Measurements from ENCODE around the gene SLC34A3.

The SLC34A3 gene

DNA sequence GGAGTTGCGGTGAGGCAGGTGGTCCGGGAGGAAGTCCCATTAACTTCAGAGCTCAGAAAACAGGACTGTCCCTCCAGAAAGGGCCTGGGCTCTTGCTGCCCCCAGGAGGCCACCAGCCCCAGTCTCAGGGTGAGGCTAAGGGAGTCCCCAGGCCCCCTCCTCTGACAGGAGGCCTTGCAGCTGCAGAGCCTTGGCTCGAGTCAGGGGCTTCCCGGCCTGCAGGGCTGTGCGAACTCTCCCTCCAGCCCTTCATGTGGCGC, 17.1 kb downstream of the SLC34A3 start:
- peaks cover 11% of the 10 kb centered on the region for H3K36me3 ChIP-seq (ENCODE audit: low read depth)
- H3K27me3 ChIP-seq (ENCODE audit: insufficient read depth, poor library complexity, severe bottlenecking) = no peaks in the 10 kb centered on the region
- no peak overlapping the region for H3K4me3 ChIP-seq (ENCODE audit: severe bottlenecking)
- TF ChIP-seq, protein P1, sequence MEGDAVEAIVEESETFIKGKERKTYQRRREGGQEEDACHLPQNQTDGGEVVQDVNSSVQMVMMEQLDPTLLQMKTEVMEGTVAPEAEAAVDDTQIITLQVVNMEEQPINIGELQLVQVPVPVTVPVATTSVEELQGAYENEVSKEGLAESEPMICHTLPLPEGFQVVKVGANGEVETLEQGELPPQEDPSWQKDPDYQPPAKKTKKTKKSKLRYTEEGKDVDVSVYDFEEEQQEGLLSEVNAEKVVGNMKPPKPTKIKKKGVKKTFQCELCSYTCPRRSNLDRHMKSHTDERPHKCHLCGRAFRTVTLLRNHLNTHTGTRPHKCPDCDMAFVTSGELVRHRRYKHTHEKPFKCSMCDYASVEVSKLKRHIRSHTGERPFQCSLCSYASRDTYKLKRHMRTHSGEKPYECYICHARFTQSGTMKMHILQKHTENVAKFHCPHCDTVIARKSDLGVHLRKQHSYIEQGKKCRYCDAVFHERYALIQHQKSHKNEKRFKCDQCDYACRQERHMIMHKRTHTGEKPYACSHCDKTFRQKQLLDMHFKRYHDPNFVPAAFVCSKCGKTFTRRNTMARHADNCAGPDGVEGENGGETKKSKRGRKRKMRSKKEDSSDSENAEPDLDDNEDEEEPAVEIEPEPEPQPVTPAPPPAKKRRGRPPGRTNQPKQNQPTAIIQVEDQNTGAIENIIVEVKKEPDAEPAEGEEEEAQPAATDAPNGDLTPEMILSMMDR (IDR thresholded peaks at IDR 0.05; ENCODE audit: poor library complexity, severe bottlenecking) = no peak
- DNase-seq (ENCODE audit: low spot score) (no peak), ATAC-seq (ENCODE audit: low read depth) (no peak)
- H3K27ac ChIP-seq (ENCODE audit: poor library complexity, severe bottlenecking) = no peak overlapping the region
- no peaks in the 10 kb centered on the region for H3K9me3 ChIP-seq (ENCODE audit: severe bottlenecking)
- peaks cover 3% of the 10 kb centered on the region for H3K4me1 ChIP-seq (ENCODE audit: insufficient read depth, poor library complexity, severe bottlenecking)

DNA sequence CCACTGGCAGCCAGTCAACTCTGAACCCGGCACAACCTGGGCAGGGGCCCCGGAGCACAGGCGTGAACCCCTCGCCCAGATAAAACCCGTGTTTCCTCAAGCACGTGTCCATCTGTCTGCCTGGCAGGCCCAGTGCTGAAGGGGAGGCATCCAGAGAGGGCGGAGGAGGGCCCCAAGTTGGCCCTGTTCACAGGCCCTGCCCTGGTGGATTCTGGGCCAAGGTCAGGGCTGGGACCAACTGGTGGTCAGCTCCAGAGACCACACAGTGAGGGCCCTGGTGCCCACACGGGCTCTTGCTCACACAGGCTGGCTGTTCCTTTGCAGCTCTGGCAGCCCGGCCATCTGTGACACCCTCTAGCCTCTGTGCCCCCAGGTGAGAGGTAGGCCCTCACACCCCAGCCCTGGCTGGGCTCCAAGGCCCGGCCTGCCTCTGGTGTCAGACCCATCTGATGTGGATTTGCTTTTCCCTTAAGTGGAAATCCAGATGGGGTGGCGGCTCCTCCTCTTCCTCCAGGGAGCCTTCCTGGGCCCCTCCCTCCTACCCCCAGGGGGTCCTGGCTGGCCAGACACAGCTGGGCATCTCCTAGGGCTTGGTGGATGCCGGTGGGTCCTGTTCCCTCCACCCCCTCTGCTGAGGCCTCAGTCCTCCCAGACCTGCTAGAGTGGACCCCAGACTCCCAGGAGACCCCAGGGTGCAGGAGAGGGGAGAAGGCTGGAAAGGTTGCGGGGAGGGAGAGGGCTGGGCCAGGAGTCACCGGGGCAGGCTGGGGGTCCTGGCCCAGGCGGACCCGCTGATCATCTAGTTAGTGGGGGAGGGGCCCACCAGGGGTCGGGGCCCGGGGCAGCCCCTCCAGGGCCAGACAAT, 19.9 kb downstream of the SLC34A3 start:
- H3K27ac ChIP-seq (ENCODE audit: poor library complexity, severe bottlenecking) = no peak overlapping the region
- no peaks in the 10 kb centered on the region for H3K9me3 ChIP-seq (ENCODE audit: severe bottlenecking)
- H3K27me3 ChIP-seq (ENCODE audit: insufficient read depth, poor library complexity, severe bottlenecking) = no peaks in the 10 kb centered on the region
- DNase-seq (ENCODE audit: low spot score) (no peak), ATAC-seq (ENCODE audit: low read depth) (no peak)
- no peaks in the 10 kb centered on the region for H3K36me3 ChIP-seq (ENCODE audit: low read depth)
- TF ChIP-seq, protein P1 (IDR thresholded peaks at IDR 0.05; ENCODE audit: poor library complexity, severe bottlenecking) = no peak
- peaks cover 2% of the 10 kb centered on the region for H3K4me1 ChIP-seq (ENCODE audit: insufficient read depth, poor library complexity, severe bottlenecking)
- no peak overlapping the region for H3K4me3 ChIP-seq (ENCODE audit: severe bottlenecking)

DNA sequence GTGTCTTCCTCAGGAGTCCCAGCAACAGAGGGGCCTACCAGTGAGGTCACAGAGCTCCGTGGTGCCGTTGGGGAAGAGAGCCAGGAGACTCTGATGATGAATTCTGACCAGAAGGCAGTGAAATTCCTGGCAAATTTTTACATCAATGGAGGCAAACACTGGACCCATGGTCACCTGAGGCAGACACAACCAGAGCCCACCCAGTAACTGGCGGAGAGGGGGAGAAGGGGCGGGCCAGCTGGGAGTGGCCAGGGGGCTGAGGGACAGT, 20.4 kb downstream of the SLC34A3 start, which contains the start of gene STPG3:
Gene STPG3 (plus strand): TSS at position 93 of the 268 bp plus-strand sequence. CDS start 1 bp downstream, at position 94.
- H3K4me3 ChIP-seq (ENCODE audit: severe bottlenecking) = no peak within 1 kb of the TSS

DNA sequence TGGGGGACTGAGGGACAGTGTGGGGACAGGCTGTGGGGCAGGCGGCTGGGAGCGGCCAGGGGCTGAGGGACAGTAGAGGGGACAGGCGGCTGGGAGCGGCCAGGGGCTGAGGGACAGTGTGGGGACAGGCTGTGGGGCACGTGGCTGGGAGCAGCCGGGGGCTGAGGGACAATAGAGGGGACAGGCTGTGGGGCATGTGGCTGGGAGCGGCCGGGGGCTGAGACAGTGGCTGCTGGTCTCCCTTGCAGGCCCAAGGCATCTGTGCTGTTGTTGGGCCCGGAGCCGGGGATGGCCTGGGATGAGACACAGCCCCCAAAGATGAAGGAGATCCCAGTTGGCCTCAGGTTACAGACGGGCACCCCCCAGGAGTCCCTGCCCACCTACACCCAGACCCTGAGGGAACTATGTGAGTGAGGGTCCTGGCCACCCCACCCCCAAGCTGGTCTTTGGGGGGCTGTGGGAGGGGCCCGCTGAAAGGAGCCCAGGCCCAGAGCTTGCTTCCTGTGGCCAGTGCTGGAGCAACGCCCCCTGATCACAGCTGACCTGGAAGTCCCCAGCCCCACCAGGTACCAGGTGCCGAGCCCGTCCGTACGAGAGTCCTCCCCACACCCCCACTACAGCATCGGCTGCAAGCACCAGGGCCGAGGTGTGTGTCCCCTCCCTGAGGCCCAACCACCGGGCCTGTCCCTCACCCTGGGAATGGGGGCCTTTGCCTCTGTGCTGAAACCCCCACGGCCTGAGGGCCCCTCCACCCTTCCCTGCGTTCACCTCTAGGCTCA, 21.0 kb downstream of the SLC34A3 start:
- H3K27ac ChIP-seq (ENCODE audit: poor library complexity, severe bottlenecking) = no peak overlapping the region
- TF ChIP-seq, protein P1 (IDR thresholded peaks at IDR 0.05; ENCODE audit: poor library complexity, severe bottlenecking) = no peak

More for the DNA sequence above, 20.4 kb downstream of the SLC34A3 start, which contains the start of gene STPG3:
- peaks cover 2% of the 10 kb centered on the region for H3K36me3 ChIP-seq (ENCODE audit: low read depth)
- H3K4me1 ChIP-seq (ENCODE audit: insufficient read depth, poor library complexity, severe bottlenecking) = peaks cover 3% of the 10 kb centered on the region
- H3K9me3 ChIP-seq (ENCODE audit: severe bottlenecking) = no peaks in the 10 kb centered on the region
- DNase-seq (ENCODE audit: low spot score) = no peak
- no peak within 1 kb of the TSS for H3K27ac ChIP-seq (ENCODE audit: poor library complexity, severe bottlenecking)
- TF ChIP-seq, protein P1 (IDR thresholded peaks at IDR 0.05; ENCODE audit: poor library complexity, severe bottlenecking) = no peak
- H3K27me3 ChIP-seq (ENCODE audit: insufficient read depth, poor library complexity, severe bottlenecking) = no peaks in the 10 kb centered on the region
- no peak for ATAC-seq (ENCODE audit: low read depth)

More for the DNA sequence above, 21.0 kb downstream of the SLC34A3 start:
- Histone ChIP-seq H3K4me3 (ENCODE audit: severe bottlenecking) (no peak overlapping the region), H3K27me3 (ENCODE audit: insufficient read depth, poor library complexity, severe bottlenecking) (no peaks in the 10 kb centered on the region), H3K4me1 (ENCODE audit: insufficient read depth, poor library complexity, severe bottlenecking) (peaks cover 7% of the 10 kb centered on the region), H3K36me3 (ENCODE audit: low read depth) (peaks cover 7% of the 10 kb centered on the region), H3K9me3 (ENCODE audit: severe bottlenecking) (no peaks in the 10 kb centered on the region)
- ATAC-seq (ENCODE audit: low read depth) (no peak), DNase-seq (ENCODE audit: low spot score) (no peak)

All from RWPE2 (cell line).